Measurements from ENCODE around the gene ME3.

The ME3 gene

DNA sequence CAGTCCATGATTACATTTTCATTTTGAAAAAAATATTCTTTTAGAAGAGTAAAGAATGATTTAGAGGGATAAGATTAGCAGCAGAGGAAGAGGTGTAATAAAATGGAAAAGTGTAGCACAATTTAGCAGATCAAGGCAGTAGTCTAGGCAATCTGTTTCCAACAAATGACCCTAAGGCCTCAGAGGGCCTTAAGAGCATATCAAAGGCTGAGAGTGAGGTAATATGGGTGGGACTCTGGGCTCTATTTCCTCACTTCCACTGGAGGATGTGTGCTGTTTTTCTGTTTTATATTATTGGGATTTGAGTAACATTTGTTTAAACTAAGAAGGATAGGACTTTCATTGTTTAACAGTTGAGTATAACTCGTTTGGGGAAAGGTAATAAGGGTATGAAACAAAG, 269.0 kb downstream of the ME3 start:
- no peak for DNase-seq (ENCODE audit: extremely low read depth, low read depth)
- TF ChIP-seq, protein P1, sequence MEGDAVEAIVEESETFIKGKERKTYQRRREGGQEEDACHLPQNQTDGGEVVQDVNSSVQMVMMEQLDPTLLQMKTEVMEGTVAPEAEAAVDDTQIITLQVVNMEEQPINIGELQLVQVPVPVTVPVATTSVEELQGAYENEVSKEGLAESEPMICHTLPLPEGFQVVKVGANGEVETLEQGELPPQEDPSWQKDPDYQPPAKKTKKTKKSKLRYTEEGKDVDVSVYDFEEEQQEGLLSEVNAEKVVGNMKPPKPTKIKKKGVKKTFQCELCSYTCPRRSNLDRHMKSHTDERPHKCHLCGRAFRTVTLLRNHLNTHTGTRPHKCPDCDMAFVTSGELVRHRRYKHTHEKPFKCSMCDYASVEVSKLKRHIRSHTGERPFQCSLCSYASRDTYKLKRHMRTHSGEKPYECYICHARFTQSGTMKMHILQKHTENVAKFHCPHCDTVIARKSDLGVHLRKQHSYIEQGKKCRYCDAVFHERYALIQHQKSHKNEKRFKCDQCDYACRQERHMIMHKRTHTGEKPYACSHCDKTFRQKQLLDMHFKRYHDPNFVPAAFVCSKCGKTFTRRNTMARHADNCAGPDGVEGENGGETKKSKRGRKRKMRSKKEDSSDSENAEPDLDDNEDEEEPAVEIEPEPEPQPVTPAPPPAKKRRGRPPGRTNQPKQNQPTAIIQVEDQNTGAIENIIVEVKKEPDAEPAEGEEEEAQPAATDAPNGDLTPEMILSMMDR (IDR thresholded peaks at IDR 0.05; ENCODE audit: low read depth, low read length), result no peak

DNA sequence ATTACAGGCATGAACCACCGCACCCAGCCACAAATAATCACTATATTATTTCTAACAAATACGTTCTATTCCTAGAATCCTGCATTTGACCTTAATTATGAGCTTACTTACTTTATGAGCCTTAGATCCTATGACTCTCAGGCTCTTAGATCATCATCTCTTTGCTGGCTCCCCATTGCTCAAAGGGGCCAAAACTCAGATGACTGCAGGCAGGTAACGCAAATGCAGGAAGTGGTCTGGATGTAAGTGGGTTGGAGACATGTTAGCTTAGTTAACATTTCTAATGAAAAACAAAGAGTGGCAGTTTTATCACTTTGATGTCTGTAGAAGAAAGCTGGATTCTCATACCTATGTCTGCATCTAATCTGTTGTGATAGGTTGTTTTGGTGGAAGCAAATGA, 274.3 kb downstream of the ME3 start:
- no peak for DNase-seq (ENCODE audit: extremely low read depth, low read depth)
- TF ChIP-seq, protein P1 (IDR thresholded peaks at IDR 0.05; ENCODE audit: low read depth, low read length), result no peak

DNA sequence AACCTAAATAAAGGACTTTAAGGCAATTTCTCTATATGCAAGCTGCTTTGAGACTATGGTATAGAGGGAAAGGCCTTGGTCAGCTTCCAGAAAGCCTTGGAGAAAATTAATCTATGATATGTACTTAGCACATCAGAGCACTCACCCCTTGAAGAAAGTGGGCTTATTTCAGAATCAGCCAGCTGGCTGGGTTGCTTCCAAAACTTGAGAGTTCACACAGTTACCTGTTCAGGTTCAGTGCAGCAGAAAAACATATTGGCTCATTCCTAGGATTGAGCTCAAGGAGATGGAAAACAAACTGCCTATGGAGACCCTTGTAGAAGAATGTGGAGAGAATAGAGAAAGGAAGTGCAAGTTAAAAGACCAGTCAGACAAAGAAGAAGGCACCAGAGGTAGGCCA, 275.1 kb downstream of the ME3 start:
- TF ChIP-seq, protein P1 (IDR thresholded peaks at IDR 0.05; ENCODE audit: low read depth, low read length), result no peak
- DNase-seq (ENCODE audit: extremely low read depth, low read depth), result no peak

DNA sequence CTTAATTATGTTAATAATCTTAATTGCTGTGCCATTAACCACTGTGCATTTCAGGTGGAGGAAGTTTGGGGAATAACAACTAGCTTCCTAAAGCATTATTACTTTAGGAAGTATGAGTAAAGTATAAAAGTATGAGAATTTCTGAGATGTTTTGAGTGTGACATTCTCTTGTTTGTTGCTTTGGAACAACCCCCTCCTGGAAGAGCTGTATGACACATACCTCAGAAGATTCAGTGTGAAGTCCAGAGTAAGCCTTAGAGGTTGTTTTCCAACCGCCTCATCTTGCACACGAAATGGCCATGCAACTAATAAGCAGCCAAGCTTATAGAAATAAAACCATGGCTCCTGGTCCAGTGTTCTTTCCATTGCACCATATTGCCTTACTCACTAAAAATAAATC, 276.0 kb downstream of the ME3 start:
- peak; percentile 11 for DNase-seq (ENCODE audit: extremely low read depth, low read depth)
- TF ChIP-seq, protein P1 (IDR thresholded peaks at IDR 0.05; ENCODE audit: low read depth, low read length), result no peak

DNA sequence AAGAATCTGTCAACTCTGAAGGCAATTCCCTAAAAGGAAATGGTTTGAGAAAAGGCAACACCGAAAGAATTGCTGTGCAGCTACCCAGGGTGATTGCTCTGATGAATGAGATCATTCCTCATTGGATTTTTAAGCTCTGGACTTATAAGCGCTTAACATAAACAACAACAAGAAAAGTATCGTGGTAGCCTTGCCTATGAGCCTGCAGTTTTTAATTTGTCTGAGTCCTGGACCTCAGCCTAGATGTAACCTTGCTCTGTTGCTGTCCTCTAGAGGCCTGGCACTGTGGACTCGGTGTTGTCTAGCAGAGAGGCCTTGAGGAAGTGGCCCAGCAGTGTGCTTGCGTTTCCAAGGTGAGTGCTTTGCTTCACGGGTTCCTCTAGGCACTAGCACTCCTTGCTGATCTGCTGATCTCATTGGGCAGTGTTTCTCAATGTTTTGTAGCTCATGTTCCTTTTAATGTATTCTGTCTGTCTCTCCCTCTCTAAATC, 277.3 kb downstream of the ME3 start:
- DNase-seq (ENCODE audit: extremely low read depth, low read depth), result peak; percentile 16

More for the DNA sequence above, 277.3 kb downstream of the ME3 start:
- TF ChIP-seq, protein P1 (IDR thresholded peaks at IDR 0.05; ENCODE audit: low read depth, low read length), result no peak; the same call in none of the 2 replicates
